Effector memory CD8-positive, alpha-beta T cell (primary cell): Measurements from ENCODE around the gene EXOC2.
"Not testable (repeated sequence)": the region's sequence is repeated elsewhere in the genome, so short reads cannot be mapped to it uniquely, and the experiment has no call there.

Source experiments
- ATAC-seq: fragments of 150-1000 bp; cut with Tn5 transposase; replicated peaks from 2 replicates; pipeline ENCODE4 v1.10.0; 2021; ENCODE audit warnings: mild to moderate bottlenecking, moderate library complexity
- DNase-seq, 3 experiments: peaks; one replicate each; pipeline ENCODE4 v3.0.0; 2021
- H3K27ac Mint-ChIP-seq, 2 donors: one replicate each; pipeline ENCODE4 v1.8.0; 2022; ENCODE audit warnings: mild to moderate bottlenecking in 2 of 2, mixed read lengths in 2 of 2, moderate library complexity in 2 of 2
- H3K27me3 Mint-ChIP-seq, 2 donors: one replicate each; pipeline ENCODE4 v1.8.0; 2022; ENCODE audit warnings: mixed read lengths in 2 of 2
- H3K36me3 Mint-ChIP-seq: one replicate; pipeline ENCODE4 v1.8.0; 2022; ENCODE audit warnings: mild to moderate bottlenecking, moderate library complexity, mixed read lengths; ENCODE audit not compliant: insufficient read depth
- H3K4me1 Mint-ChIP-seq, 2 donors: one replicate each; pipeline ENCODE4 v1.8.0; 2022; ENCODE audit warnings: low read depth in 2 of 2, mixed read lengths in 2 of 2
- H3K4me3 Mint-ChIP-seq, 2 donors: one replicate each; pipeline ENCODE4 v1.8.0; 2022; ENCODE audit warnings: mild to moderate bottlenecking in 2 of 2, mixed read lengths in 2 of 2, moderate library complexity in 2 of 2
- H3K9me3 Mint-ChIP-seq, 2 donors: one replicate each; pipeline ENCODE4 v1.8.0; 2022; ENCODE audit warnings: mixed read lengths in 2 of 2

EXOC2 gene

GRCh38 chr6:562052-562676 lies 130.8 kb downstream of the EXOC2 start:
- no peaks in the 10 kb centered on the region for H3K27me3 Mint-ChIP-seq
- DNase-seq (no peak), ATAC-seq (peak; percentile 56)
- no peaks in the 10 kb centered on the region for H3K9me3 Mint-ChIP-seq
- H3K4me3 Mint-ChIP-seq, result no peak overlapping the region
- H3K36me3 Mint-ChIP-seq, result peaks cover 38% of the 10 kb centered on the region
- H3K27ac Mint-ChIP-seq, result peak overlapping the region; percentile 49 to 87
- peaks cover 5 to 12% of the 10 kb centered on the region in 2 donors for H3K4me1 Mint-ChIP-seq

DNA sequence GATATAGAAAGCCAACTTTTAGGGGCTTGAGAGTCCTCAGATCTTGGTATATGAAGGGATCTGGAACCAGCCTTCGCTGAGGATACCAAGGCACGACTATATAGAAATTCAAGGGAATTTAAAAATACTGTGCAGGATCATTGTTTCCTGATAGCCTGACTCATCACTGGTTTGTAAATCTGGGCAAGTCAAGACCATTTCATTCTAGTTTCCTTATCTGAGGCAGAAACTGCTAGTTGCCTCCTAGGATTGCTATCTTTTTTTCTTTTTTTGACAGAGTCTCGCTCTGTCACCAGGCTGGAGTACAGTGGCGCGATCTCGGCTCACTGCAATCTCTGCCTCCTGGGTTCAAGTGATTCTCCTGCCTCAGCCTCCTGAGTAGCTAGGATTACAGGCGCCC lies 131.6 kb downstream of the EXOC2 start:
- Mint-ChIP-seq H3K4me1 (peaks cover 5 to 12% of the 10 kb centered on the region in 2 donors), H3K27ac (peak overlapping the region; percentile 49 to 87), H3K36me3 (peaks cover 44% of the 10 kb centered on the region)
- not testable (repeated sequence) for H3K4me3 Mint-ChIP-seq, H3K27me3 Mint-ChIP-seq, ATAC-seq, H3K9me3 Mint-ChIP-seq, DNase-seq

GRCh38 chr6:558959-559358 lies 134.0 kb downstream of the EXOC2 start:
- Mint-ChIP-seq H3K36me3 (peaks cover 55% of the 10 kb centered on the region), H3K27ac (no peak overlapping the region), H3K27me3 (no peaks in the 10 kb centered on the region), H3K4me1 (peaks cover 5 to 12% of the 10 kb centered on the region in 2 donors), H3K9me3 (no peaks in the 10 kb centered on the region), H3K4me3 (no peak overlapping the region)
- no peak for ATAC-seq
- no peak for DNase-seq

- H3K27me3 Mint-ChIP-seq, result no peaks in the 10 kb centered on the region
- no peaks in the 10 kb centered on the region for H3K9me3 Mint-ChIP-seq
- H3K36me3 Mint-ChIP-seq, result peaks cover 55% of the 10 kb centered on the region
- no peak for DNase-seq
- peak overlapping the region in 1 of 2 donors; percentile 40 for H3K4me3 Mint-ChIP-seq
- peak overlapping the region in 1 of 2 donors; percentile 74 for H3K27ac Mint-ChIP-seq
- ATAC-seq, result no peak
- peaks cover 5 to 12% of the 10 kb centered on the region in 2 donors for H3K4me1 Mint-ChIP-seq
These were observed 134.8 kb downstream of the EXOC2 start for GRCh38 chr6:558089-558488.

GRCh38 chr6:551829-552350 lies 141.0 kb downstream of the EXOC2 start:
- Mint-ChIP-seq H3K27ac (peak overlapping the region in 1 of 2 donors; percentile 68), H3K36me3 (peaks cover 51% of the 10 kb centered on the region), H3K27me3 (no peaks in the 10 kb centered on the region), H3K4me3 (no peak overlapping the region), H3K4me1 (peaks cover 11 to 12% of the 10 kb centered on the region in 2 donors), H3K9me3 (no peaks in the 10 kb centered on the region)
- DNase-seq (no peak), ATAC-seq (no peak)

GRCh38 chr6:551405-551804 lies 141.5 kb downstream of the EXOC2 start:
- H3K4me3 Mint-ChIP-seq, result no peak overlapping the region
- peaks cover 46% of the 10 kb centered on the region for H3K36me3 Mint-ChIP-seq
- no peaks in the 10 kb centered on the region for H3K27me3 Mint-ChIP-seq
- ATAC-seq (no peak), DNase-seq (no peak)
- peaks cover 11 to 12% of the 10 kb centered on the region in 2 donors for H3K4me1 Mint-ChIP-seq
- peak overlapping the region in 1 of 2 donors; percentile 68 for H3K27ac Mint-ChIP-seq
- no peaks in the 10 kb centered on the region for H3K9me3 Mint-ChIP-seq

- Mint-ChIP-seq H3K4me1 (peaks cover 11 to 12% of the 10 kb centered on the region in 2 donors), H3K4me3 (no peak overlapping the region), H3K27me3 (no peaks in the 10 kb centered on the region), H3K27ac (no peak overlapping the region), H3K9me3 (no peaks in the 10 kb centered on the region), H3K36me3 (peaks cover 40% of the 10 kb centered on the region)
- DNase-seq (no peak), ATAC-seq (no peak)
These were observed 143.0 kb downstream of the EXOC2 start for GRCh38 chr6:549906-550305.

GRCh38 chr6:548517-548916 lies 144.4 kb downstream of the EXOC2 start:
- peaks cover 11 to 12% of the 10 kb centered on the region in 2 donors for H3K4me1 Mint-ChIP-seq
- peak overlapping the region; percentile 77 to 81 for H3K27ac Mint-ChIP-seq
- DNase-seq (peak in 1 of 3 experiments; percentile 15), ATAC-seq (peak; percentile 80)
- no peaks in the 10 kb centered on the region for H3K27me3 Mint-ChIP-seq
- peak overlapping the region; percentile 26 to 67 for H3K4me3 Mint-ChIP-seq
- H3K36me3 Mint-ChIP-seq, result peaks cover 39% of the 10 kb centered on the region
- H3K9me3 Mint-ChIP-seq, result no peaks in the 10 kb centered on the region

DNA sequence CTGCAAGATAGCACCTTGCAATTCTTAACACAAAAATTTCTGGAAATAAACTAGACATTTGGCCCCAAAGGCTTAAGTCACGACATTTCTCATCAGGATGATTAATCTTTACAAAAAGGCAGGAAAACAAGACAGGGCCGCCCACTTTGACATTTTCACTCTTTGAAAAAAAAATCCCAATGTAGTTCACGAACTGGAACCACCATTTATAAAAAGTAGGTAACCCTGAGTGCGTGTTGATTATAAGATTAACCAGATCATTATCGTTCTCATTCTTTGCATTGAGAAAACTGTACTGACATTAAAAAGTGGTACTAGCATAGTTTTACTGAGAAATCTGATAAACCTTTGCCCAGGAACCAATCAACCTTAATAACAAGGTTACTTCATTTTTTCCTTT lies 144.8 kb downstream of the EXOC2 start:
- no peaks in the 10 kb centered on the region for H3K27me3 Mint-ChIP-seq
- DNase-seq (no peak), ATAC-seq (no peak)
- H3K27ac Mint-ChIP-seq, result peak overlapping the region; percentile 77 to 81
- peaks cover 11 to 12% of the 10 kb centered on the region in 2 donors for H3K4me1 Mint-ChIP-seq
- H3K4me3 Mint-ChIP-seq, result peak overlapping the region; percentile 26 to 67
- no peaks in the 10 kb centered on the region for H3K9me3 Mint-ChIP-seq
- H3K36me3 Mint-ChIP-seq, result peaks cover 40% of the 10 kb centered on the region

GRCh38 chr6:540490-540889 lies 152.4 kb downstream of the EXOC2 start:
- H3K27ac Mint-ChIP-seq, result no peak overlapping the region
- no peak for DNase-seq
- H3K36me3 Mint-ChIP-seq, result peaks cover 26% of the 10 kb centered on the region
- no peaks in the 10 kb centered on the region for H3K9me3 Mint-ChIP-seq
- no peaks in the 10 kb centered on the region for H3K4me1 Mint-ChIP-seq
- ATAC-seq, result no peak
- no peaks in the 10 kb centered on the region for H3K27me3 Mint-ChIP-seq
- H3K4me3 Mint-ChIP-seq, result no peak overlapping the region

GRCh38 chr6:537114-537513 lies 155.8 kb downstream of the EXOC2 start:
- Mint-ChIP-seq H3K4me1 (no peaks in the 10 kb centered on the region), H3K36me3 (peaks cover 9% of the 10 kb centered on the region), H3K4me3 (no peak overlapping the region), H3K27me3 (no peaks in the 10 kb centered on the region), H3K9me3 (no peaks in the 10 kb centered on the region), H3K27ac (no peak overlapping the region)
- no peak for ATAC-seq
- DNase-seq, result no peak

DNA sequence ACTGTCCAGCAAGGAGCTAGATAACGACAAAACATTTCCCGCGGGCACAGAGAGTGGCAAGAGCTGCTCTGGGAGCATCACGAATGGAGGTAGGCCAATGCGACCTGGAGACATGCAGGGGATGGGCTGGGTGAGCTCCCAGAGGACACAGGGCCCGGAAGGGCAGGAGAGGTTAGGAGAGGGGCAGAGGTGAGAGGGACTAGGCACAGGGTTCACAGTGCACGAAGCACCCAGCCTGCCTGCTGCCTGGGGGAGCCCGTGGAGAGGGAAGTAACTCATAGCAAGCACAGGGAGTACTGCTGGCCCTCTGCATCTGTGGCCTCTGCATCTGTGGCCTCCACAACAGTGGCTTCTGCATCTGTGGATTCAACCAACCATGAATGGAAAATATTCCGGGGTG lies 162.5 kb downstream of the EXOC2 start:
- Mint-ChIP-seq H3K4me1 (peaks cover 6 to 11% of the 10 kb centered on the region in 2 donors), H3K27me3 (no peaks in the 10 kb centered on the region), H3K27ac (peak overlapping the region; percentile 10 to 51)

DNA sequence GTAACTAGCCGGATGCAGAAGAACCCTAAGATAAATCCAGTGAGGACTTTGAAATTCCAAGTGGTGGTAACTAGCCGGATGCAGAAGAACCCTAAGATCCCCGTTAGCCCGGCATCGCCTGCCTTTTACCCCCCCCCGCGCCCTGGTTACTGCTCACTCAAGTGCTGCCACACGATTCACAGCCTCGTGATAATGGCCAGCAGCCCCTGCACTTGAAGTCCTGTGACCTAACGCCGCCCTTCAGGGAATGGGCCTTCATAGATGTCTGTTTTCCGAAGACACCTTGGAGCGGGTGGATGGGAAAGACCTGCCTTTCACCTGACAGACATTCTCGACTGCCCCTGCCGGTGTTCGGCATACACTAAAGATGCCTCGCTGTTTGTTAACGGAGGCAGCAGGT lies 163.9 kb downstream of the EXOC2 start:
- no peak overlapping the region for H3K4me3 Mint-ChIP-seq
- no peaks in the 10 kb centered on the region for H3K9me3 Mint-ChIP-seq
- H3K27me3 Mint-ChIP-seq, result no peaks in the 10 kb centered on the region
- H3K36me3 Mint-ChIP-seq, result peaks cover 13% of the 10 kb centered on the region
- peaks cover 10 to 16% of the 10 kb centered on the region in 2 donors for H3K4me1 Mint-ChIP-seq
- no peak for DNase-seq
- no peak for ATAC-seq
- H3K27ac Mint-ChIP-seq, result no peak overlapping the region

More for the DNA sequence above, 162.5 kb downstream of the EXOC2 start:
- ATAC-seq, result no peak
- no peaks in the 10 kb centered on the region for H3K9me3 Mint-ChIP-seq
- H3K36me3 Mint-ChIP-seq, result peaks cover 10% of the 10 kb centered on the region
- DNase-seq, result no peak
- H3K4me3 Mint-ChIP-seq, result no peak overlapping the region

- Mint-ChIP-seq H3K27me3 (no peaks in the 10 kb centered on the region), H3K4me1 (peaks cover 10 to 16% of the 10 kb centered on the region in 2 donors), H3K36me3 (peaks cover 13% of the 10 kb centered on the region), H3K4me3 (no peak overlapping the region), H3K9me3 (no peaks in the 10 kb centered on the region), H3K27ac (peak overlapping the region; percentile 11 to 62)
- ATAC-seq (no peak), DNase-seq (no peak)
These were observed 164.8 kb downstream of the EXOC2 start for GRCh38 chr6:527989-528673.
